ENCODE data around the gene MALL. TPM values are rescaled to one million over a fixed set of nuclear protein-coding genes. Genes with fewer than 3 reads are reported as not detected.
A peak's percentile ranks its signal among the peaks of the same experiment; 100 is the strongest.
"Not testable (repeated sequence)": the region's sequence is repeated elsewhere in the genome, so short reads cannot be mapped to it uniquely, and the experiment has no call there.

Gene MALL
- total RNA-seq, 1 donor from 2014 or later: 1.2 TPM

DNA sequence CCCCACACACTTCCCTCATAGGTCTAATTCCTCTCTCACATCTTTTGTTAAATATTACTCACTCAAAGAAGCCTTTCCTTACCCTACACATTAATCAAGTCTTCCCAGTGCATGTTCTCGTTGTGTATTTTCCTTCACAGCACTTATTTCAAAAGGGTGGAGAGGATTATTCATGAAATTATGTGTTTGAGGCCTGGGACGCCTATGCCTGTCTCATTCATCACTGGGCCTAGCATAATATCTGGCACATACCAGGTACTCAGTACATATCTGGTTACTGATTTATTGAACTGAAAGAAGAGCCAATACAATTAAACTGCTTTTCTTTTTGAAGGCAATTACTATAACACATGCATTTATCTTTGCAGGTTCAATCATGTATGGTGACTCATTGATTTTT, 15.1 kb upstream of the MALL start:
- Mint-ChIP-seq H3K27me3 (peaks cover 3% of the 10 kb centered on the region), H3K4me3 (no peak overlapping the region), H3K4me1 (no peaks in the 10 kb centered on the region), H3K9me3 (peaks cover 10% of the 10 kb centered on the region), H3K36me3 (ENCODE audit: low read depth) (no peaks in the 10 kb centered on the region), H3K27ac (no peak overlapping the region)
- DNase-seq: no peak
- intact Hi-C loops (cut with micrococcal nuclease): no loop called here

DNA sequence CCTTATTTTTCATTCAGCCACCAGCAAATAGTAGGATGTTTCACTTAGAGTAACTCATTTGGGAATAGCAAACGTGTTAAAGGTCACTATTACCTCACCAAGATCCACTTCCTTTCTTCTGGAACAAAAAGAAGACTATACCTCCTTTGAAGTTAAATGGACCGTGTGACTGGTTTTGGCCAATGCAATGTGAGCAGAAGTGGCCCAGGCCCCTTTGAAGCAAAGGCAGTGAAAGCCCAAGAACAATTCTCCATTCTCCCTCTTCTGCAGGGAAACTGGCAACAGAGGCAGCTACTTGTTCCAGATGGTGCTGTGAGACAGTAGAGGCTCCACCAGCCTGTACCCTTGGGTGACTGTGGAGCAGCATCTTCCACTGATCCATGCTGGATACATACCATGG, 11.3 kb upstream of the MALL start:
- peak; percentile 41 for DNase-seq
- Mint-ChIP-seq H3K27me3 (peaks cover 3% of the 10 kb centered on the region), H3K4me3 (no peak overlapping the region), H3K27ac (no peak overlapping the region), H3K36me3 (ENCODE audit: low read depth) (no peaks in the 10 kb centered on the region), H3K9me3 (no peaks in the 10 kb centered on the region), H3K4me1 (no peaks in the 10 kb centered on the region)
- intact Hi-C loops (cut with micrococcal nuclease): no loop called here

DNA sequence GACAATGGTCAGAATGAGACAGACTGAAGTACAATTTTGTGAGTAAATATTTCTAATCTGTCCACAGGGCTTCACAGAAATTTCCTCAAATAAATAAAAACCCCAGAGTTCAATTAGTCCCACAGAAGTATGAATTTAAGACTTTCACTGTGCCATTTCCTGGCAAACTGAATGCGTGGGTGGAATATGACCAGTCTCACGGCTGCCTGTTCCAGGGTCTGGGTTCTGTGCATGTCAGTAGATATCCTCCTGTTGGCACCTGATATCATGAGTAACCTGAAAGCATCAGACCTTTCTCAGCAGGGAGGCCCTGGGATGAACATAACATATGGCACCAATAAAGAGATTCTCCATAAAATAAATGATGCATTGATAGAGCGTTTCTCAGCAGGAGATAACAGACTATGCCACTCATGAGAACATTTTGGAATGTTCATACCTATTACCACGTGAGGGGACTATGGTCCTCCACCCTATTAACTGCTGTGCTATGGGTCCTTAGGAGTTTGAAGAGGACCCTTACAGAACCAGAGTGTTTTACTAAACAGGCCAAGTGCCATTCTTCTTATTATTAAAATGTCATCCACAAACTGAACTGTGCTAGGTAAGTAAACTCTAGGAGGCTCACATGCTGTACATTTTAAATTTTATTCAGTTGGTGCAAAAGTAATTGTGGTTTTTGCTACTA, 10.6 kb upstream of the MALL start:
- Mint-ChIP-seq H3K27ac (no peak overlapping the region), H3K27me3 (peaks cover 3% of the 10 kb centered on the region), H3K4me3 (no peak overlapping the region), H3K4me1 (no peaks in the 10 kb centered on the region), H3K36me3 (ENCODE audit: low read depth) (no peaks in the 10 kb centered on the region), H3K9me3 (no peaks in the 10 kb centered on the region)
- DNase-seq: peak; percentile 38
- intact Hi-C loops (cut with micrococcal nuclease): no loop called here

GRCh38 chr2:110124939-110125691, 9.5 kb upstream of the MALL start:
- no peak for DNase-seq
- Mint-ChIP-seq H3K27ac (no peak overlapping the region), H3K27me3 (peaks cover 3% of the 10 kb centered on the region), H3K36me3 (ENCODE audit: low read depth) (no peaks in the 10 kb centered on the region), H3K4me3 (no peak overlapping the region), H3K9me3 (no peaks in the 10 kb centered on the region), H3K4me1 (no peaks in the 10 kb centered on the region)
- intact Hi-C loops (cut with micrococcal nuclease): no loop called here

DNA sequence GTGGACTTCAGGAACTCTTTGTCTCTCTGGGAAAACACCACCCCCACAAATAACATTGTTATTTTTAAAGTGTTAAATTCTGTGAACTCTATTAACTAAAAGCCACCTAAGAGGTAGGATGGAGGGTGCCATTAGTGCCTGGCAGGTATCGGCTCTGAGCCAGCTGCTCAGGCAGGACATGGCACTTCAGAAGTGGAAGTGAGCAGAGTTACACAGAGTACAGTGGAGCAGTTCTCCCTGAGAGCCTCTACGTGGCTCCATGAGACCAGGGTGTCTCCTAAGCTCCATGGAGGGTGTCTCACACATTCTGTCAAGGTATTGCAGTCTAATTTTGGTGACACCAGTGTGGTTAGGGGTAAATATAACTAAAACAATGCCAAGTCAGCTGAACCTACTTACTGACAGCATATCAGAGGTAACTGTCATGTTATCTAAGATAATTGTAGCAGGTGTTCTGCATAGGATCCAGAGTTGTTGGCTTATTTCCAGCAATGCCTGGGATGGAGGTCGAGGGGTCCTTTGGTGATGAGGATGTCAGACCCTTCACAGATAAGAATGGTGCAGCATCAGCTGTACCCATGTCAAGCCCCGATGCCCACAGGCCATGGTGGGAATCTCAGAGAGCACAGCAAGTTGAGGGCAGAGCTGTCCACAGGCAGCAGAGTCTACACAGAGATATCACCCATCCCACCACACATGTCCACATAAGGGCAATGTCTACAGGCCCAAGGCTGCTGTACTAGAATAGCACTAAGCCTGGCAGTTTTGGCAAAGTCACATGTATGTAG, 8.6 kb upstream of the MALL start:
- H3K27me3 Mint-ChIP-seq: peaks cover 5% of the 10 kb centered on the region
- no peaks in the 10 kb centered on the region for H3K4me1 Mint-ChIP-seq
- DNase-seq: peak; percentile 40
- H3K9me3 Mint-ChIP-seq: no peaks in the 10 kb centered on the region
- no peak overlapping the region for H3K4me3 Mint-ChIP-seq
- no peak overlapping the region for H3K27ac Mint-ChIP-seq
- intact Hi-C loops (cut with micrococcal nuclease): no loop called here
- no peaks in the 10 kb centered on the region for H3K36me3 Mint-ChIP-seq (ENCODE audit: low read depth)

- no peak overlapping the region for H3K27ac Mint-ChIP-seq
- H3K36me3 Mint-ChIP-seq (ENCODE audit: low read depth): no peaks in the 10 kb centered on the region
- H3K27me3 Mint-ChIP-seq: peaks cover 24% of the 10 kb centered on the region
- intact Hi-C loops (cut with micrococcal nuclease): no loop called here
- H3K4me3 Mint-ChIP-seq: no peak overlapping the region
- DNase-seq: no peak
- H3K9me3 Mint-ChIP-seq: no peaks in the 10 kb centered on the region
- no peaks in the 10 kb centered on the region for H3K4me1 Mint-ChIP-seq
These were observed 6.0 kb upstream of the MALL start for GRCh38 chr2:110121592-110121991.

GRCh38 chr2:110121052-110121334, 5.4 kb upstream of the MALL start:
- intact Hi-C loops (cut with micrococcal nuclease): no loop called here
- H3K27me3 Mint-ChIP-seq: peaks cover 28% of the 10 kb centered on the region
- H3K9me3 Mint-ChIP-seq: no peaks in the 10 kb centered on the region
- no peaks in the 10 kb centered on the region for H3K36me3 Mint-ChIP-seq (ENCODE audit: low read depth)
- H3K27ac Mint-ChIP-seq: no peak overlapping the region
- H3K4me1 Mint-ChIP-seq: no peaks in the 10 kb centered on the region
- DNase-seq: no peak
- H3K4me3 Mint-ChIP-seq: no peak overlapping the region

GRCh38 chr2:110120171-110121051, 4.8 kb upstream of the MALL start:
- Mint-ChIP-seq H3K4me3 (no peak overlapping the region), H3K27me3 (peaks cover 31% of the 10 kb centered on the region), H3K9me3 (no peaks in the 10 kb centered on the region), H3K27ac (no peak overlapping the region), H3K36me3 (ENCODE audit: low read depth) (no peaks in the 10 kb centered on the region), H3K4me1 (no peaks in the 10 kb centered on the region)
- intact Hi-C loops (cut with micrococcal nuclease): no loop called here
- DNase-seq: peak; percentile 64

GRCh38 chr2:110116033-110116710, 550 bp upstream of the MALL start:
- no peak overlapping the region for H3K4me3 Mint-ChIP-seq

DNA sequence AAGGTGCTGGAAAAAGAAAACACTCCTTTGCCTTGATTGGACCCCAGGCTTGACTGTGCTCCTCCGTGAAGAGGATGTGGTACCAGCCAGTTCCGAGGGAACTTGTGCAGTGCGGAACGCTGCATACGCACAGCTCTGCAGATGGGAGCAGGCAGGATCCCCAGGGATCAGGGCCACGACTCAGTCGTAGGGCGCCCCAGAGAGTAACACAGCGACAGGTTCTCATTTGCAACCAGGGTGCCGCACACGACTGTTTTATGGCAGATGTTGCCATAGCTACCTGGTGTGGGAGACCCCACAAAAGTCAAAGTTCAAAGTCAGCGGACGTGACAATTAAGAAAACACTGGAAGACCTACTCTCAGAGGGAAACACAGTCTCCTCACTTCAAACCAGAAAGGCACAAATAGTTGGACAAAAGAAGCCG, 779 bp downstream of the MALL start:
- Mint-ChIP-seq H3K27ac (no peak overlapping the region), H3K36me3 (ENCODE audit: low read depth) (no peaks in the 10 kb centered on the region), H3K4me3 (peak overlapping the region; percentile 32), H3K4me1 (peaks cover 16% of the 10 kb centered on the region), H3K9me3 (peaks cover 17% of the 10 kb centered on the region), H3K27me3 (peaks cover 51% of the 10 kb centered on the region)
- DNase-seq: no peak
- intact Hi-C loops (cut with micrococcal nuclease): loop anchor here (10.0 kb wide), 1 partner anchor 100 kb away; the partner anchor contains the start of gene MTLN

More at GRCh38 chr2:110116033-110116710, 550 bp upstream of the MALL start:
- intact Hi-C loops (cut with micrococcal nuclease): loop anchor here (10.0 kb wide), 1 partner anchor 99 kb away; the partner anchor contains the start of gene MTLN
- Mint-ChIP-seq H3K4me1 (peaks cover 11% of the 10 kb centered on the region), H3K27me3 (peaks cover 42% of the 10 kb centered on the region), H3K9me3 (peaks cover 4% of the 10 kb centered on the region), H3K36me3 (ENCODE audit: low read depth) (no peaks in the 10 kb centered on the region), H3K27ac (no peak overlapping the region)
- DNase-seq: peak; percentile 53

DNA sequence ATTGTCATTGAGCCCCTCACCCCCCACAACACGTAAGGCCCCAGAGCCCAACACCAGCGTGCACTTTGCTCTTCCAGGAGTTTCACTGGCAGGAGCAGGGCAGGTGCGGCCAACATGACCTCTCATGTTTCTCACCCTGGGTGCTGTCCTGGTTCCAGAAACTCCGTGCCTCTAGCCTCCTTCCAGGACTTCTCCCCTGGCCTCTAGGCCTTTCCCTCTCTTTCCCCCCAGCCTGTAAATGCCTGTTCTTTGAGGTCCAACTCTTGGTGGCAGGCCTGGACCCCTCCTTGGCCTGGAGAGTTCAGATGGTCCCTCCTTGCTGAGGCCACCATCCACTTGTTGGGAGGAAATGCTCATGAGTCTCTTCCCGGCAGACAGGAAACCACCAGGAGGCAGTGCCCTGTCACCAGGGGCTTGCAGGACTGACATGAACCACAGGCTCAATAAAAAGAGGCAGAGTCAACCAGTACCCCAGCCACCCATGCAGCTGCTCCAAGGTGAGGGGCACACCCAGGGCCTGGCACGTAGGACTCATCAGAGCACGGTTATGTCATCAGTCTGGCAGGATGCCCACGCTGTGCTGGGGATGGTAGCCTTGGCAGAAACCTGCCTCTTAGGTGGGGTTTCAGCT, 1.5 kb downstream of the MALL start:
- H3K27me3 Mint-ChIP-seq: peaks cover 52% of the 10 kb centered on the region
- peaks cover 17% of the 10 kb centered on the region for H3K9me3 Mint-ChIP-seq
- intact Hi-C loops (cut with micrococcal nuclease): loop anchor here (10.0 kb wide), 1 partner anchor 101 kb away; the partner anchor contains the start of gene MTLN
- H3K4me3 Mint-ChIP-seq: peak overlapping the region; percentile 2
- H3K36me3 Mint-ChIP-seq (ENCODE audit: low read depth): no peaks in the 10 kb centered on the region
- DNase-seq: peak; percentile 62
- H3K27ac Mint-ChIP-seq: peak overlapping the region; percentile 26
- peaks cover 23% of the 10 kb centered on the region for H3K4me1 Mint-ChIP-seq

DNA sequence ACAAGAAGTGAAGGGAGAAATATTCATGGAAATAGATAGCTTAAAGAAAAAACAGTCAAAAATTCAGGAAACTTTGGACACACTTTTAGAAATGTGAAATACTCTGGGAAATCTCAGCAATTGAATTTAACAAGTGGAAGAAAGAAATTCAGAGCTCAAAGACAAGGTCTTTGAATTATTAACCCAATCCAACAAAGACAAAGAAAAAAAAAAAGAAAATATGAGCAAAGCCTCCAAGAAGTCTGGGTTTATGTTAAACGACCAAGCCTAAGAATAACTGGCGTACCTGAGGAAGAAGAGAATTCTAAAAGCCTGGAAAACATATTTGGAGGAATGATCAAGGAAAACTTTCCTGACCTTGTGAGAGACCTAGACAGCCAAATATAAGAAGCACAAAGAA, 7.3 kb downstream of the MALL start:
- peaks cover 17% of the 10 kb centered on the region for H3K9me3 Mint-ChIP-seq
- DNase-seq; H3K36me3 Mint-ChIP-seq (ENCODE audit: low read depth); H3K27ac Mint-ChIP-seq; intact Hi-C loops (cut with micrococcal nuclease); H3K4me3 Mint-ChIP-seq: not testable (repeated sequence)
- peaks cover 14% of the 10 kb centered on the region for H3K4me1 Mint-ChIP-seq
- H3K27me3 Mint-ChIP-seq: peaks cover 31% of the 10 kb centered on the region
